Ishikawa (cell line): ENCODE measurements around the gene MORC4.

Experiments
- CREB1 ChIP-seq: IDR thresholded peaks from 2 replicates; pipeline ENCODE4 v1.6.1; 2012; ENCODE audit warnings: low read depth
- FOXM1 ChIP-seq: IDR thresholded peaks from 2 replicates; pipeline ENCODE4 v1.6.1; 2012; ENCODE audit warnings: low read depth, borderline replicate concordance
- TCF12 ChIP-seq: IDR thresholded peaks from 2 replicates; pipeline ENCODE4 v1.6.1; 2012; ENCODE audit warnings: low read depth
- YY1 ChIP-seq: IDR thresholded peaks from 2 replicates; pipeline ENCODE4 v1.6.1; 2012; ENCODE audit warnings: low read depth
- TF ChIP-seq, protein P1 (sequence below): IDR thresholded peaks from 2 replicates; pipeline ENCODE4 v1.6.1; 2012; ENCODE audit warnings: low read depth, mild to moderate bottlenecking
- TF ChIP-seq, protein P2 (sequence below): IDR thresholded peaks from 2 replicates; pipeline ENCODE4 v1.6.1; 2012

DNA sequence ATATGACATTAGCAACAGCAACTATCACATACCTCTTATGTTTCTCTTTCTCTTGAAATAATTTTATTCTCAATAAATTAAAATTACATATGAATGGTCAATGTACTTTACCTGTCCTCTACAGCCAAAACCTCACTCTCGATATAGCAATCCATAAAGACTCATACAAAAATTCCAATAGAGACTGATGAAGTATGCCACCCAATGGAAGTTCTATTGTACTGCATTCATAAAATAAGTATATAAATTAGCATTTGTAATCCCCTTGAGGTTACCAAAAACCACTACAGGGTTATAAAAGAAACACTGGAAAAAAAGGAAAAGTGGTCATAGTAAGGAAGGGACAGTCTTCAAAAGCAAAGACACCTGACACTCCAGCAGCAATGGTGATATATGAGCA lies 47.0 kb downstream of the MORC4 start:
- no peak for TF ChIP-seq YY1
- TF ChIP-seq, protein P1, sequence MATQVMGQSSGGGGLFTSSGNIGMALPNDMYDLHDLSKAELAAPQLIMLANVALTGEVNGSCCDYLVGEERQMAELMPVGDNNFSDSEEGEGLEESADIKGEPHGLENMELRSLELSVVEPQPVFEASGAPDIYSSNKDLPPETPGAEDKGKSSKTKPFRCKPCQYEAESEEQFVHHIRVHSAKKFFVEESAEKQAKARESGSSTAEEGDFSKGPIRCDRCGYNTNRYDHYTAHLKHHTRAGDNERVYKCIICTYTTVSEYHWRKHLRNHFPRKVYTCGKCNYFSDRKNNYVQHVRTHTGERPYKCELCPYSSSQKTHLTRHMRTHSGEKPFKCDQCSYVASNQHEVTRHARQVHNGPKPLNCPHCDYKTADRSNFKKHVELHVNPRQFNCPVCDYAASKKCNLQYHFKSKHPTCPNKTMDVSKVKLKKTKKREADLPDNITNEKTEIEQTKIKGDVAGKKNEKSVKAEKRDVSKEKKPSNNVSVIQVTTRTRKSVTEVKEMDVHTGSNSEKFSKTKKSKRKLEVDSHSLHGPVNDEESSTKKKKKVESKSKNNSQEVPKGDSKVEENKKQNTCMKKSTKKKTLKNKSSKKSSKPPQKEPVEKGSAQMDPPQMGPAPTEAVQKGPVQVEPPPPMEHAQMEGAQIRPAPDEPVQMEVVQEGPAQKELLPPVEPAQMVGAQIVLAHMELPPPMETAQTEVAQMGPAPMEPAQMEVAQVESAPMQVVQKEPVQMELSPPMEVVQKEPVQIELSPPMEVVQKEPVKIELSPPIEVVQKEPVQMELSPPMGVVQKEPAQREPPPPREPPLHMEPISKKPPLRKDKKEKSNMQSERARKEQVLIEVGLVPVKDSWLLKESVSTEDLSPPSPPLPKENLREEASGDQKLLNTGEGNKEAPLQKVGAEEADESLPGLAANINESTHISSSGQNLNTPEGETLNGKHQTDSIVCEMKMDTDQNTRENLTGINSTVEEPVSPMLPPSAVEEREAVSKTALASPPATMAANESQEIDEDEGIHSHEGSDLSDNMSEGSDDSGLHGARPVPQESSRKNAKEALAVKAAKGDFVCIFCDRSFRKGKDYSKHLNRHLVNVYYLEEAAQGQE, result no peak
- no peak for TF ChIP-seq FOXM1
- TF ChIP-seq, protein P2, sequence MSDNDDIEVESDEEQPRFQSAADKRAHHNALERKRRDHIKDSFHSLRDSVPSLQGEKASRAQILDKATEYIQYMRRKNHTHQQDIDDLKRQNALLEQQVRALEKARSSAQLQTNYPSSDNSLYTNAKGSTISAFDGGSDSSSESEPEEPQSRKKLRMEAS, result no peak
- TF ChIP-seq CREB1, result no peak
- no peak for TF ChIP-seq TCF12
